ENCODE results near the gene GRIK1. TPM values are rescaled to one million over a fixed set of nuclear protein-coding genes. Genes with fewer than 3 reads are reported as not detected.

GRIK1 gene
- total RNA-seq, 2 donors from 2014 or later = 0.21 TPM; not detected in 1

- Histone ChIP-seq H3K27ac (no peak overlapping the region), H3K27me3 (replicated peaks; ENCODE audit: insufficient read depth) (no peaks in the 10 kb centered on the region), H3K4me3 (no peak overlapping the region), H3K4me1 (ENCODE audit: control insufficient read depth in 1 of 2, low read depth in 2 of 2) (no peaks in the 10 kb centered on the region), H3K9me3 (no peaks in the 10 kb centered on the region), H3K36me3 (no peaks in the 10 kb centered on the region)
- no peak for TF ChIP-seq CTCF (IDR thresholded peaks at IDR 0.05)
- ATAC-seq (ENCODE audit: insufficient number of reproducible peaks, low FRiP score, low read depth) (no peak), DNase-seq (ENCODE audit: low spot score) (no peak)
Measured at GRCh38 chr21:29718081-29718815, 221.5 kb downstream of the GRIK1 start.

- no peaks in the 10 kb centered on the region for H3K9me3 ChIP-seq
- no peak overlapping the region for H3K27ac ChIP-seq
- DNase-seq (ENCODE audit: low spot score) = no peak
- H3K36me3 ChIP-seq = no peaks in the 10 kb centered on the region
- H3K4me3 ChIP-seq = no peak overlapping the region
- no peaks in the 10 kb centered on the region for H3K27me3 ChIP-seq (replicated peaks; ENCODE audit: insufficient read depth)
- no peaks in the 10 kb centered on the region for H3K4me1 ChIP-seq (ENCODE audit: control insufficient read depth in 1 of 2, low read depth in 2 of 2)
- ATAC-seq (ENCODE audit: insufficient number of reproducible peaks, low FRiP score, low read depth) = no peak
- no peak for TF ChIP-seq CTCF (IDR thresholded peaks at IDR 0.05)
Measured at GRCh38 chr21:29717659-29718058, 222.1 kb downstream of the GRIK1 start.

GRCh38 chr21:29716753-29717152 lies 223.0 kb downstream of the GRIK1 start:
- H3K4me1 ChIP-seq (ENCODE audit: control insufficient read depth in 1 of 2, low read depth in 2 of 2) = no peaks in the 10 kb centered on the region
- H3K27ac ChIP-seq = no peak overlapping the region
- no peak overlapping the region for H3K4me3 ChIP-seq
- no peaks in the 10 kb centered on the region for H3K36me3 ChIP-seq
- ATAC-seq (ENCODE audit: insufficient number of reproducible peaks, low FRiP score, low read depth) = no peak
- H3K27me3 ChIP-seq (replicated peaks; ENCODE audit: insufficient read depth) = no peaks in the 10 kb centered on the region
- DNase-seq (ENCODE audit: low spot score) = no peak
- H3K9me3 ChIP-seq = no peaks in the 10 kb centered on the region
- TF ChIP-seq CTCF (IDR thresholded peaks at IDR 0.05) = no peak

GRCh38 chr21:29715089-29715488 lies 224.7 kb downstream of the GRIK1 start:
- H3K4me1 ChIP-seq (ENCODE audit: control insufficient read depth in 1 of 2, low read depth in 2 of 2) = no peaks in the 10 kb centered on the region
- ATAC-seq (ENCODE audit: insufficient number of reproducible peaks, low FRiP score, low read depth) = no peak
- H3K27me3 ChIP-seq (replicated peaks; ENCODE audit: insufficient read depth) = no peaks in the 10 kb centered on the region
- TF ChIP-seq CTCF (IDR thresholded peaks at IDR 0.05) = no peak
- no peaks in the 10 kb centered on the region for H3K9me3 ChIP-seq
- no peaks in the 10 kb centered on the region for H3K36me3 ChIP-seq
- H3K4me3 ChIP-seq = no peak overlapping the region
- H3K27ac ChIP-seq = no peak overlapping the region
- no peak for DNase-seq (ENCODE audit: low spot score)

GRCh38 chr21:29712818-29713217 lies 227.0 kb downstream of the GRIK1 start:
- ATAC-seq (ENCODE audit: insufficient number of reproducible peaks, low FRiP score, low read depth) = no peak
- H3K9me3 ChIP-seq = no peaks in the 10 kb centered on the region

More at GRCh38 chr21:29712818-29713217, 227.0 kb downstream of the GRIK1 start:
- Histone ChIP-seq H3K27me3 (replicated peaks; ENCODE audit: insufficient read depth) (no peaks in the 10 kb centered on the region), H3K27ac (no peak overlapping the region), H3K36me3 (no peaks in the 10 kb centered on the region), H3K4me3 (no peak overlapping the region), H3K4me1 (ENCODE audit: control insufficient read depth in 1 of 2, low read depth in 2 of 2) (no peaks in the 10 kb centered on the region)
- DNase-seq (ENCODE audit: low spot score) = no peak
- TF ChIP-seq CTCF (IDR thresholded peaks at IDR 0.05) = no peak

All from thoracic aorta (tissue), 2 donors.